CD4-positive, alpha-beta T cell (primary cell): Measurements from ENCODE around the gene LBR. TPM values are rescaled to one million over a fixed set of nuclear protein-coding genes. Genes with fewer than 3 reads are reported as not detected.

Experiments used
- ATAC-seq: fragments of 200-7000 bp; cut with Tn5 transposase; one replicate; pipeline ENCODE4 v1.10.0; 2022; ENCODE audit warnings: mild to moderate bottlenecking; ENCODE audit not compliant: poor library complexity
- CTCF ChIA-PET: fragments of 350-600 bp; sonication (Branson Sonifier 250); formaldehyde crosslinking; loops from one replicate; lab custom pipeline; 2021; ENCODE audit warnings: antibody characterized with exemption, inconsistent platforms; lab: Charles Lee
- POLR2A ChIA-PET: fragments of 350-600 bp; sonication (Branson Sonifier 250); formaldehyde crosslinking; loops from one replicate; lab custom pipeline; 2021; ENCODE audit warnings: antibody characterized with exemption, inconsistent platforms; lab: Charles Lee
- DNase-seq, 14 experiments: peaks; one replicate each; pipeline ENCODE4 v3.0.0-alpha.2; 2013 to 2020; ENCODE audit warnings: mixed read lengths in 2 of 14
- H3K27ac ChIP-seq, 2 donors: one replicate each; pipeline versions ENCODE4 v1.5.1 to v1.7.0; 2013; ENCODE audit warnings: low read length in 2 of 2, low read depth in 1 of 2, mild to moderate bottlenecking in 1 of 2
- H3K27me3 ChIP-seq, 2 experiments: 1 replicate in 1 of 2; 2 replicates in 1 of 2; pipeline versions ENCODE4 v1.6.1 to v1.7.0; 2013; ENCODE audit warnings: low read length in 2 of 2, control low read depth in 1 of 2, mild to moderate bottlenecking in 1 of 2, moderate library complexity in 1 of 2; ENCODE audit not compliant: insufficient read depth in 2 of 2, control insufficient read depth in 1 of 2
- H3K36me3 ChIP-seq: one replicate; pipeline ENCODE4 v1.6.1; 2013; ENCODE audit warnings: low read length, control low read depth; ENCODE audit not compliant: insufficient read depth
- H3K4me1 ChIP-seq: one replicate; pipeline ENCODE4 v1.6.1; 2013; ENCODE audit warnings: low read length, control low read depth; ENCODE audit not compliant: insufficient read depth
- H3K4me3 ChIP-seq: one replicate; pipeline ENCODE4 v1.5.1; 2013; ENCODE audit warnings: mild to moderate bottlenecking, low read length, moderate library complexity
- H3K9me3 ChIP-seq, 2 experiments: 1 replicate in 1 of 2; 2 replicates in 1 of 2; pipeline versions ENCODE4 v1.6.1 to v1.7.0; 2013; ENCODE audit warnings: low read length in 2 of 2, mild to moderate bottlenecking in 2 of 2, control low read depth in 1 of 2, moderate library complexity in 1 of 2; ENCODE audit not compliant: control insufficient read depth in 1 of 2, insufficient read depth in 1 of 2
- H3K27ac Mint-ChIP-seq: one replicate; pipeline ENCODE4 v1.8.0; 2020; ENCODE audit warnings: mixed read lengths
- H3K27me3 Mint-ChIP-seq: one replicate; pipeline ENCODE4 v1.8.0; 2021; ENCODE audit warnings: mixed read lengths
- H3K36me3 Mint-ChIP-seq: one replicate; pipeline ENCODE4 v1.8.0; 2021; ENCODE audit warnings: low read depth, mixed read lengths
- H3K4me1 Mint-ChIP-seq: one replicate; pipeline ENCODE4 v1.8.0; 2021; ENCODE audit warnings: low read depth, mixed read lengths
- H3K4me3 Mint-ChIP-seq: one replicate; pipeline ENCODE4 v1.8.0; 2020; ENCODE audit warnings: mild to moderate bottlenecking, mixed read lengths
- H3K9me3 Mint-ChIP-seq: one replicate; pipeline ENCODE4 v1.8.0; 2020; ENCODE audit warnings: mixed read lengths
- CTCF ChIP-seq: fragments of 200-600 bp; IDR thresholded peaks from one replicate; pipeline ENCODE4 v1.8.0; 2022; ENCODE audit warnings: antibody characterized with exemption, mild to moderate bottlenecking
- intact Hi-C, 2 experiments: fragments of 100-400 bp; cut with DNase I in 1 of 2; cut with micrococcal nuclease in 1 of 2; formaldehyde crosslinking; loops; one replicate each; pipeline versions ENCODE4 v1.15.1 to v1.9.0; 2023 to 2025; cut with DNase I, micrococcal nuclease
- total RNA-seq, 174 experiments: library from RNA in 2 of 174; stranded (reverse) in 2 of 174; gene quantifications; one replicate each; pipeline ENCODE4 v1.2.3 and lab custom pipeline; 2021 to 2026

Gene LBR
- total RNA-seq, 2 experiments from 2014 or later: 118 to 129 TPM

GRCh38 chr1:225448146-225448805, 20.4 kb upstream of the LBR start:
- peaks cover 0 to 4% of the 10 kb centered on the region in 2 experiments for H3K9me3 ChIP-seq
- H3K27ac Mint-ChIP-seq: no peak overlapping the region
- H3K4me3 ChIP-seq: no peak overlapping the region
- peaks cover 45% of the 10 kb centered on the region for H3K4me1 Mint-ChIP-seq
- H3K27me3 ChIP-seq: no peaks in the 10 kb centered on the region
- H3K36me3 ChIP-seq: no peaks in the 10 kb centered on the region
- no peaks in the 10 kb centered on the region for H3K9me3 Mint-ChIP-seq
- TF ChIP-seq CTCF: no peak
- H3K27me3 Mint-ChIP-seq: no peaks in the 10 kb centered on the region
- POLR2A ChIA-PET: interaction anchor here (1.0 to 9.2 kb wide), 3 partner anchors 19 to 329 kb away, joined by 4 to 280 read pairs (median 10); partner anchors contain the start of genes LBR and SRP9
- H3K36me3 Mint-ChIP-seq: no peaks in the 10 kb centered on the region
- CTCF ChIA-PET: no interaction called here
- intact Hi-C loops: loop anchor here in 1 of 2 experiments (10.0 kb wide), 1 partner anchor 737 kb away; the partner anchor contains the start of gene ACBD3
- DNase-seq (no peak), ATAC-seq (no peak)
- no peak overlapping the region for H3K4me3 Mint-ChIP-seq
- no peak overlapping the region for H3K27ac ChIP-seq
- H3K4me1 ChIP-seq: peaks cover 53% of the 10 kb centered on the region

GRCh38 chr1:225447650-225448089, 19.8 kb upstream of the LBR start:
- Mint-ChIP-seq H3K4me1 (peaks cover 49% of the 10 kb centered on the region), H3K27ac (peak overlapping the region; percentile 51), H3K4me3 (no peak overlapping the region), H3K9me3 (no peaks in the 10 kb centered on the region), H3K27me3 (no peaks in the 10 kb centered on the region), H3K36me3 (no peaks in the 10 kb centered on the region)
- no peak overlapping the region for H3K27ac ChIP-seq
- ChIA-PET POLR2A (interaction anchor here (1.7 to 9.2 kb wide), 2 partner anchors 20 to 21 kb away, joined by 10 to 280 read pairs; partner anchors contain the start of gene LBR), CTCF (no interaction called here)
- H3K4me3 ChIP-seq: no peak overlapping the region
- no peaks in the 10 kb centered on the region for H3K27me3 ChIP-seq
- H3K4me1 ChIP-seq: peaks cover 59% of the 10 kb centered on the region
- intact Hi-C loops: loop anchor here in 1 of 2 experiments (10.0 kb wide), 1 partner anchor 737 kb away; the partner anchor contains the start of gene ACBD3
- DNase-seq: no peak
- TF ChIP-seq CTCF: no peak
- peaks cover 0 to 4% of the 10 kb centered on the region in 2 experiments for H3K9me3 ChIP-seq
- no peaks in the 10 kb centered on the region for H3K36me3 ChIP-seq
- ATAC-seq: no peak

GRCh38 chr1:225446981-225447615, 19.3 kb upstream of the LBR start:
- H3K27me3 Mint-ChIP-seq: no peaks in the 10 kb centered on the region
- ChIA-PET CTCF (no interaction called here), POLR2A (interaction anchor here (4.8 to 9.2 kb wide), 2 partner anchors 20 to 21 kb away, joined by 152 to 280 read pairs; partner anchors contain the start of gene LBR)
- H3K27ac ChIP-seq: no peak overlapping the region
- H3K4me1 ChIP-seq: peaks cover 64% of the 10 kb centered on the region
- H3K9me3 Mint-ChIP-seq: no peaks in the 10 kb centered on the region
- H3K36me3 ChIP-seq: no peaks in the 10 kb centered on the region
- H3K36me3 Mint-ChIP-seq: no peaks in the 10 kb centered on the region
- H3K4me3 Mint-ChIP-seq: no peak overlapping the region
- ATAC-seq (no peak), DNase-seq (no peak)
- H3K27ac Mint-ChIP-seq: peak overlapping the region; percentile 51
- TF ChIP-seq CTCF: no peak
- H3K27me3 ChIP-seq: no peaks in the 10 kb centered on the region
- H3K4me1 Mint-ChIP-seq: peaks cover 55% of the 10 kb centered on the region
- intact Hi-C loops: loop anchor here in 1 of 2 experiments (1.0 to 10.0 kb wide), 2 partner anchors 13 to 738 kb away; partner anchors contain the start of gene ACBD3
- peaks cover 0 to 4% of the 10 kb centered on the region in 2 experiments for H3K9me3 ChIP-seq
- no peak overlapping the region for H3K4me3 ChIP-seq
